Endothelial cell of umbilical vein (primary cell): Measurements from ENCODE around the gene ITSN2.

Source experiments
- CTCF ChIP-seq, 2 donors: IDR thresholded peaks; 1 replicate in 1 of 2; 2 replicates in 1 of 2; pipeline ENCODE4 v1.5.1; 2011; ENCODE audit warnings: low read length in 2 of 2, mild to moderate bottlenecking in 2 of 2, moderate library complexity in 2 of 2, control low read depth in 1 of 2, inconsistent platforms in 1 of 2, low read depth in 1 of 2; ENCODE audit not compliant: insufficient read depth in 1 of 2; ENCODE audit errors: extremely low read depth in 1 of 2
- EZH2 ChIP-seq: IDR thresholded peaks from 2 replicates; pipeline ENCODE4 v1.6.1; 2012; ENCODE audit warnings: borderline replicate concordance, low read depth, mild to moderate bottlenecking, moderate library complexity, low read length, inconsistent platforms; ENCODE audit not compliant: severe bottlenecking
- MYC ChIP-seq: IDR thresholded peaks from one replicate; pipeline ENCODE4 v1.6.1; 2011; ENCODE audit warnings: mild to moderate bottlenecking, low read depth, low read length
- POLR2A ChIP-seq: IDR thresholded peaks from 2 replicates; pipeline ENCODE4 v1.6.1; 2012; ENCODE audit warnings: low read depth, mild to moderate bottlenecking, control low read depth, low read length
- POLR2AphosphoS5 ChIP-seq: IDR thresholded peaks from 2 replicates; pipeline ENCODE4 v1.6.1; 2012; ENCODE audit warnings: low read depth, mild to moderate bottlenecking, control low read depth, low read length, moderate library complexity; ENCODE audit not compliant: insufficient read depth

- TF ChIP-seq EZH2 (no peak), CTCF (IDR thresholded peaks at IDR 0.05; ENCODE audit: extremely low read depth in 1 of 2, insufficient read depth in 1 of 2, low read depth in 1 of 2, low read length in 2 of 2) (no peak), POLR2A (no peak), MYC (no peak), POLR2AphosphoS5 (no peak)
These were observed 9.3 kb downstream of the ITSN2 start for GRCh38 chr2:24350826-24351626.
